ENCODE measurements around the gene ATR.

GRCh38 chr3:142576792-142577191, 1.7 kb downstream of the ATR start:
- TF ChIP-seq, protein P1, sequence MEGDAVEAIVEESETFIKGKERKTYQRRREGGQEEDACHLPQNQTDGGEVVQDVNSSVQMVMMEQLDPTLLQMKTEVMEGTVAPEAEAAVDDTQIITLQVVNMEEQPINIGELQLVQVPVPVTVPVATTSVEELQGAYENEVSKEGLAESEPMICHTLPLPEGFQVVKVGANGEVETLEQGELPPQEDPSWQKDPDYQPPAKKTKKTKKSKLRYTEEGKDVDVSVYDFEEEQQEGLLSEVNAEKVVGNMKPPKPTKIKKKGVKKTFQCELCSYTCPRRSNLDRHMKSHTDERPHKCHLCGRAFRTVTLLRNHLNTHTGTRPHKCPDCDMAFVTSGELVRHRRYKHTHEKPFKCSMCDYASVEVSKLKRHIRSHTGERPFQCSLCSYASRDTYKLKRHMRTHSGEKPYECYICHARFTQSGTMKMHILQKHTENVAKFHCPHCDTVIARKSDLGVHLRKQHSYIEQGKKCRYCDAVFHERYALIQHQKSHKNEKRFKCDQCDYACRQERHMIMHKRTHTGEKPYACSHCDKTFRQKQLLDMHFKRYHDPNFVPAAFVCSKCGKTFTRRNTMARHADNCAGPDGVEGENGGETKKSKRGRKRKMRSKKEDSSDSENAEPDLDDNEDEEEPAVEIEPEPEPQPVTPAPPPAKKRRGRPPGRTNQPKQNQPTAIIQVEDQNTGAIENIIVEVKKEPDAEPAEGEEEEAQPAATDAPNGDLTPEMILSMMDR (conservative IDR thresholded peaks at IDR 0.05) = no peak
- no peak for TF ChIP-seq EZH2 (IDR thresholded peaks at IDR 0.05; ENCODE audit: low read depth)

Measured in PC-9 (cell line).